SK-N-SH (cell line): ENCODE results near the gene CAVIN3. TPM values are rescaled to one million over a fixed set of nuclear protein-coding genes. Genes with fewer than 3 reads are reported as not detected.
A peak's percentile ranks its signal among the peaks of the same experiment; 100 is the strongest.

Experiments
- ELF1 ChIP-seq: IDR thresholded peaks from 2 replicates; pipeline ENCODE4 v1.4.0; 2012
- EP300 ChIP-seq, 2 experiments: IDR thresholded peaks; 2 replicates each; pipeline versions ENCODE4 v1.4.0 to v1.6.1; 2012; ENCODE audit warnings: borderline replicate concordance in 1 of 2, low read depth in 1 of 2, low read length in 1 of 2
- EZH2phosphoT487 ChIP-seq: fragments of 200-600 bp; sonication (generic); IDR thresholded peaks from 2 replicates; pipeline ENCODE4 v1.6.1; 2017; ENCODE audit warnings: low read depth, mixed run types, mild to moderate bottlenecking, antibody characterized with exemption, moderate library complexity, borderline replicate concordance
- FOXM1 ChIP-seq: IDR thresholded peaks from 2 replicates; pipeline ENCODE4 v1.4.0; 2012; ENCODE audit warnings: low read depth, mild to moderate bottlenecking
- GATA2 ChIP-seq: sonication (generic); formaldehyde crosslinking; IDR thresholded peaks from 2 replicates; pipeline ENCODE4 v1.5.0; 2020; ENCODE audit warnings: mild to moderate bottlenecking, missing genetic modification reagents
- IRF3 ChIP-seq: fragments of 150-350 bp; IDR thresholded peaks from 2 replicates; pipeline ENCODE4 v1.6.1; 2016; ENCODE audit warnings: mild to moderate bottlenecking, low read depth, low read length
- MAX ChIP-seq: IDR thresholded peaks from 2 replicates; pipeline ENCODE4 v1.4.0; 2012; ENCODE audit warnings: low read depth
- MEF2A ChIP-seq: IDR thresholded peaks from 2 replicates; pipeline ENCODE4 v1.4.0; 2012; ENCODE audit warnings: low read depth, borderline replicate concordance
- MXI1 ChIP-seq: IDR thresholded peaks from 2 replicates; pipeline ENCODE4 v1.6.1; 2012; ENCODE audit warnings: mild to moderate bottlenecking, low read depth, low read length, improper control_type of control experiment
- PBX3 ChIP-seq: IDR thresholded peaks from 2 replicates; pipeline ENCODE4; 2012
- POLR2AphosphoS5 ChIP-seq: IDR thresholded peaks from 2 replicates; pipeline ENCODE4 v1.6.1; 2012; ENCODE audit warnings: low read depth, low read length
- RCOR1 ChIP-seq: fragments of 150-350 bp; IDR thresholded peaks from 2 replicates; pipeline ENCODE4 v1.6.1; 2017; ENCODE audit warnings: antibody characterized with exemption, low read length
- REST ChIP-seq: IDR thresholded peaks from 2 replicates; pipeline ENCODE4 v1.6.1; 2012; ENCODE audit warnings: mild to moderate bottlenecking, low read depth, low read length, moderate library complexity
- RXRA ChIP-seq: IDR thresholded peaks from 2 replicates; pipeline ENCODE4 v1.4.0; 2012; ENCODE audit warnings: low read depth, mild to moderate bottlenecking, borderline replicate concordance
- SIN3A ChIP-seq: IDR thresholded peaks from 2 replicates; pipeline ENCODE4 v1.6.1; 2012; ENCODE audit warnings: low read depth, mild to moderate bottlenecking, low read length, moderate library complexity, borderline replicate concordance
- SMC3 ChIP-seq: IDR thresholded peaks from 2 replicates; pipeline ENCODE4 v1.6.1; 2012; ENCODE audit warnings: low read depth, low read length, improper control_type of control experiment
- TEAD4 ChIP-seq: IDR thresholded peaks from 2 replicates; pipeline ENCODE4 v1.4.0; 2012; ENCODE audit warnings: mild to moderate bottlenecking, borderline replicate concordance; ENCODE audit not compliant: insufficient read depth
- USF1 ChIP-seq: IDR thresholded peaks from 2 replicates; pipeline ENCODE4 v1.4.0; 2012; ENCODE audit warnings: low read depth, borderline replicate concordance
- YY1 ChIP-seq: IDR thresholded peaks from 2 replicates; pipeline ENCODE4 v1.4.0; 2012; ENCODE audit warnings: low read depth, mild to moderate bottlenecking
- ZBTB33 ChIP-seq: IDR thresholded peaks from 2 replicates; pipeline ENCODE4 v1.4.0; 2012; ENCODE audit warnings: low read depth, borderline replicate concordance
- polyA plus RNA-seq, 3 experiments: library from polyadenylated mRNA; depleted of rRNA; stranded (reverse); fragments of >200 nt; gene quantifications; 2 replicates each; pipeline ENCODE4 v1.2.3, GENCODE V29; 2012

CAVIN3 gene
- polyA plus RNA-seq, 1 of the 3 experiments (the other 2 are of a cell fraction) = 23.5 TPM

- no peak for TF ChIP-seq USF1
- no peak for TF ChIP-seq RXRA
- peak; percentile 71 for TF ChIP-seq SMC3
- no peak for TF ChIP-seq MEF2A
- no peak for TF ChIP-seq FOXM1
- TF ChIP-seq REST = no peak
- no peak for TF ChIP-seq POLR2AphosphoS5
- TF ChIP-seq IRF3 = no peak
- no peak for TF ChIP-seq PBX3
- no peak for TF ChIP-seq SIN3A
- no peak for TF ChIP-seq EP300 (IDR thresholded peaks at IDR 0.05; ENCODE audit: borderline replicate concordance in 1 of 2, low read depth in 1 of 2, low read length in 1 of 2)
- no peak for TF ChIP-seq ELF1
- TF ChIP-seq RCOR1 = peak; percentile 21; the same call in 1 of the 2 replicates
- no peak for TF ChIP-seq YY1
- no peak for TF ChIP-seq ZBTB33
- no peak for TF ChIP-seq GATA2
- TF ChIP-seq EZH2phosphoT487 = no peak
- TF ChIP-seq MXI1 = no peak
- TF ChIP-seq MAX = no peak
- no peak for TF ChIP-seq TEAD4
These were observed 4.4 kb downstream of the CAVIN3 start (continued) for GRCh38 chr11:6315811-6316425.
